ENCODE data around the gene TRIP6. TPM values are rescaled to one million over a fixed set of nuclear protein-coding genes. Genes with fewer than 3 reads are reported as not detected.

TRIP6 gene
- total RNA-seq, 1 experiment from 2014 or later: 102 TPM

DNA sequence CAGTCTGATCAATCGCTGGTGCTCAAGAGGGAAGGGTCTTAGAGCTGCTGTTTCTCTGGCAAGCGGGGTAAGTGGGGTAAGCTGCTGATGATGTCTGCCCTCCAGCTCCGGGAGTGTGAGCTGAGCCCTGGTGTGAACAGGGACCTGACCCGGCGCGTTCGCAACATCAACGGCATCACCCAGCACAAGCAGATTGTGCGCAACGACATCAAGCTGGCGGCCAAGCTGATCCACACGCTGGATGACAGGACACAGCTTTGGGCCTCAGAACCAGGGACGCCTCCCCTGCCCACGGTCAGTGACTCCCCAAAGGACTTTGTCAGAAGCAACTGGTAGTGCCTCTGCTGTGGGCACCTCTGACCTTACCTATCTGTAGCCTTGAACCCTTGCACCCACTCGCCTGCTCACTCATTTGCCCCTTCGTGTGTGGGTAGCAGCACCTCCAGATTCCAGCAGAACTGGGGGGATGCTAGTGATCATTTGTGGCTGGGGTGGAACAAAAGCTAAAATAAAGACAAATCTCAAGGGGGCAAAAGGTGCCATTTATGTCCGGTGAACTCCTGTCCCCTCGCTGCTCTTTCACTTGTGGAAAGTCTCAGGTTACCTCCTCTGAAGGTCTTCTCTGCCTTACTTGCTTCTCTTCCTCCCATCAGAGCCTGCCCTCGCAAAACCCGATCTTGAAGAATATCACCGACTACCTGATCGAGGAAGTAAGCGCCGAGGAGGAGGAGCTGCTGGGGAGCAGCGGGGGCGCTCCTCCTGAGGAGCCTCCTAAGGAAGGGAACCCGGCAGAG lies 19.2 kb downstream of the TRIP6 start (continued):
- TF ChIP-seq ELF1 (IDR thresholded peaks at IDR 0.05; ENCODE audit: borderline replicate concordance, low read depth): no peak
- no peak for TF ChIP-seq EZH2phosphoT487 (IDR thresholded peaks at IDR 0.05; ENCODE audit: borderline replicate concordance)
- TF ChIP-seq EGR1 (IDR thresholded peaks at IDR 0.05; ENCODE audit: low read depth): no peak
- TF ChIP-seq JUND (IDR thresholded peaks at IDR 0.05): no peak
- TF ChIP-seq EZH2 (IDR thresholded peaks at IDR 0.05): no peak
- TF ChIP-seq TCF7L2 (IDR thresholded peaks at IDR 0.05; ENCODE audit: borderline replicate concordance, extremely low read depth, insufficient read depth, insufficient read length): no peak
- TF ChIP-seq POLR2AphosphoS5 (IDR thresholded peaks at IDR 0.05; ENCODE audit: low read depth, low read length): no peak; the same call in 1 of the 2 replicates
- TF ChIP-seq ZFX (IDR thresholded peaks at IDR 0.05): no peak

DNA sequence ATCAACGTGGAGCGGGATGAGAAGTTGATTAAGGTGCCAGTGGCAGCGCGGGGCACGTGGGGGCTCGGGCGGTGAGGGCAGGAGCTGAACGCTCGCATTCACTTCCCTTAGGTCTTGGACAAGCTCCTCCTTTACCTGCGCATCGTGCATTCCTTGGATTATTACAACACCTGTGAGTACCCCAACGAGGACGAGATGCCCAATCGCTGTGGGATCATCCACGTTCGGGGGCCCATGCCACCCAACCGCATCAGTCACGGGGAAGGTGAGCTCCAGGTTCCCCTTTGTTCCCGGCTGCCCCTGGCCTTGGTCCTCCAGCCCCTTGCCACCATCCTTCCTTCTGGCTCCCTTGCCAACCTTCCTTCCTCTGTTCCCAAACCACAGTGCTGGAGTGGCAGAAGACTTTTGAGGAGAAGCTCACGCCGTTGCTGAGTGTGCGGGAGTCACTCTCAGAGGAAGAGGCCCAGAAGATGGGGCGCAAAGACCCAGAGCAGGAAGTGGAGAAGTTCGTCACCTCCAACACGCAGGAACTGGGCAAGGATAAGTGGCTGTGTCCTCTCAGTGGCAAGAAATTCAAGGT lies 19.8 kb downstream of the TRIP6 start:
- ChIA-PET POLR2A (no interaction called here), CTCF (interaction anchor here (0.8 to 1.4 kb wide), 2 partner anchors 35 to 85 kb away, joined by 3 read pairs; partner anchors contain the start of gene SLC12A9), RAD21 (ENCODE audit: low non-redundant PET in 1 of 2, low total read pairs in 2 of 2, uncharacterized antibody in 2 of 2, unreplicated experiment in 2 of 2) (no interaction called here)
- peaks cover 8 to 45% of the 10 kb centered on the region in 2 experiments for H3K4me1 ChIP-seq (ENCODE audit: control insufficient read depth in 1 of 2, insufficient read depth in 2 of 2, low read length in 2 of 2)
- H3K9me2 ChIP-seq (ENCODE audit: insufficient read depth): no peaks in the 10 kb centered on the region
- H3K9ac ChIP-seq (ENCODE audit: low read length): no peak overlapping the region
- peaks cover 44 to 68% of the 10 kb centered on the region in 2 experiments for H3K36me3 ChIP-seq (ENCODE audit: control insufficient read depth in 1 of 2, insufficient read depth in 2 of 2, low read length in 2 of 2)
- H3K4me2 ChIP-seq (ENCODE audit: low read length): no peak overlapping the region
- H3K79me2 ChIP-seq (ENCODE audit: insufficient read depth, low read length): peaks cover 63% of the 10 kb centered on the region
- intact Hi-C loops (cut with micrococcal nuclease): no loop called here
- H4K20me1 ChIP-seq (ENCODE audit: insufficient read depth): no peaks in the 10 kb centered on the region
- H3K27ac ChIP-seq (ENCODE audit: low read depth, low read length): peak overlapping the region; percentile 36
- TF ChIP-seq EZH2phosphoT487 (IDR thresholded peaks at IDR 0.05; ENCODE audit: borderline replicate concordance): no peak
- TF ChIP-seq, protein P1, sequence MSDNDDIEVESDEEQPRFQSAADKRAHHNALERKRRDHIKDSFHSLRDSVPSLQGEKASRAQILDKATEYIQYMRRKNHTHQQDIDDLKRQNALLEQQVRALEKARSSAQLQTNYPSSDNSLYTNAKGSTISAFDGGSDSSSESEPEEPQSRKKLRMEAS (IDR thresholded peaks at IDR 0.05): no peak
- no peak for TF ChIP-seq ZNF274 (IDR thresholded peaks at IDR 0.05; ENCODE audit: low read depth, low read length)
- TF ChIP-seq, protein P2, sequence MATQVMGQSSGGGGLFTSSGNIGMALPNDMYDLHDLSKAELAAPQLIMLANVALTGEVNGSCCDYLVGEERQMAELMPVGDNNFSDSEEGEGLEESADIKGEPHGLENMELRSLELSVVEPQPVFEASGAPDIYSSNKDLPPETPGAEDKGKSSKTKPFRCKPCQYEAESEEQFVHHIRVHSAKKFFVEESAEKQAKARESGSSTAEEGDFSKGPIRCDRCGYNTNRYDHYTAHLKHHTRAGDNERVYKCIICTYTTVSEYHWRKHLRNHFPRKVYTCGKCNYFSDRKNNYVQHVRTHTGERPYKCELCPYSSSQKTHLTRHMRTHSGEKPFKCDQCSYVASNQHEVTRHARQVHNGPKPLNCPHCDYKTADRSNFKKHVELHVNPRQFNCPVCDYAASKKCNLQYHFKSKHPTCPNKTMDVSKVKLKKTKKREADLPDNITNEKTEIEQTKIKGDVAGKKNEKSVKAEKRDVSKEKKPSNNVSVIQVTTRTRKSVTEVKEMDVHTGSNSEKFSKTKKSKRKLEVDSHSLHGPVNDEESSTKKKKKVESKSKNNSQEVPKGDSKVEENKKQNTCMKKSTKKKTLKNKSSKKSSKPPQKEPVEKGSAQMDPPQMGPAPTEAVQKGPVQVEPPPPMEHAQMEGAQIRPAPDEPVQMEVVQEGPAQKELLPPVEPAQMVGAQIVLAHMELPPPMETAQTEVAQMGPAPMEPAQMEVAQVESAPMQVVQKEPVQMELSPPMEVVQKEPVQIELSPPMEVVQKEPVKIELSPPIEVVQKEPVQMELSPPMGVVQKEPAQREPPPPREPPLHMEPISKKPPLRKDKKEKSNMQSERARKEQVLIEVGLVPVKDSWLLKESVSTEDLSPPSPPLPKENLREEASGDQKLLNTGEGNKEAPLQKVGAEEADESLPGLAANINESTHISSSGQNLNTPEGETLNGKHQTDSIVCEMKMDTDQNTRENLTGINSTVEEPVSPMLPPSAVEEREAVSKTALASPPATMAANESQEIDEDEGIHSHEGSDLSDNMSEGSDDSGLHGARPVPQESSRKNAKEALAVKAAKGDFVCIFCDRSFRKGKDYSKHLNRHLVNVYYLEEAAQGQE (IDR thresholded peaks at IDR 0.05; ENCODE audit: low read depth): no peak
- TF ChIP-seq, protein P3, sequence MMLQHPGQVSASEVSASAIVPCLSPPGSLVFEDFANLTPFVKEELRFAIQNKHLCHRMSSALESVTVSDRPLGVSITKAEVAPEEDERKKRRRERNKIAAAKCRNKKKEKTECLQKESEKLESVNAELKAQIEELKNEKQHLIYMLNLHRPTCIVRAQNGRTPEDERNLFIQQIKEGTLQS (IDR thresholded peaks at IDR 0.05): no peak
- no peak for TF ChIP-seq CEBPB (IDR thresholded peaks at IDR 0.05; ENCODE audit: low read depth)
- TF ChIP-seq SIN3A (IDR thresholded peaks at IDR 0.05; ENCODE audit: low read depth): no peak
- H3K4me3 ChIP-seq (replicated peaks in 1 of 2; ENCODE audit: low read depth in 1 of 2, low read length in 2 of 2): no peak overlapping the region
- H3K27me3 ChIP-seq (ENCODE audit: insufficient read depth, low read length): no peaks in the 10 kb centered on the region
- no TSS peak for BruUV-seq (replicated peaks)
- DNase-seq (ENCODE audit: low read depth, low spot score): no peak
- no peak overlapping the region for H2AFZ ChIP-seq (ENCODE audit: low read depth, low read length, poor library complexity, severe bottlenecking)
- no peaks in the 10 kb centered on the region for H3K9me3 ChIP-seq (ENCODE audit: control insufficient read depth in 1 of 2, insufficient read depth in 1 of 2, low read depth in 1 of 2, low read length in 2 of 2)
- no peak for ATAC-seq

All from HCT116 (cell line).